ENCODE data around the gene PLA2G6.

Gene PLA2G6

GRCh38 chr22:38181453-38182200, at the start of gene PLA2G6:
PLA2G6 (minus strand) TSS chr22:38181830; CDS start chr22:38169426, 12,404 bp downstream.
- DNase-seq (ENCODE audit: low read depth) = peak; percentile 99
- H3K4me3 ChIP-seq (ENCODE audit: low read length) = peak within 1 kb of the TSS; percentile 71
- no peak for TF ChIP-seq CTCF (IDR thresholded peaks at IDR 0.05; ENCODE audit: insufficient read depth, low read depth, low read length, missing control alignments)

- no peak for TF ChIP-seq CTCF (IDR thresholded peaks at IDR 0.05; ENCODE audit: insufficient read depth, low read depth, low read length, missing control alignments)
- no peak overlapping the region for H3K4me3 ChIP-seq (ENCODE audit: low read length)
- DNase-seq (ENCODE audit: low read depth) = no peak
Observed at GRCh38 chr22:38230916-38231315, 49.3 kb upstream of the PLA2G6 start.

GRCh38 chr22:38230108-38230825, 48.6 kb upstream of the PLA2G6 start:
- TF ChIP-seq CTCF (IDR thresholded peaks at IDR 0.05; ENCODE audit: insufficient read depth, low read depth, low read length, missing control alignments) = peak; percentile 88
- peak; percentile 90 for DNase-seq (ENCODE audit: low read depth)
- no peak overlapping the region for H3K4me3 ChIP-seq (ENCODE audit: low read length)

GRCh38 chr22:38228873-38229740, 47.5 kb upstream of the PLA2G6 start:
- peak; percentile 87 for DNase-seq (ENCODE audit: low read depth)
- no peak for TF ChIP-seq CTCF (IDR thresholded peaks at IDR 0.05; ENCODE audit: insufficient read depth, low read depth, low read length, missing control alignments)
- H3K4me3 ChIP-seq (ENCODE audit: low read length) = no peak overlapping the region

GRCh38 chr22:38228326-38228872, 46.8 kb upstream of the PLA2G6 start:
- TF ChIP-seq CTCF (IDR thresholded peaks at IDR 0.05; ENCODE audit: insufficient read depth, low read depth, low read length, missing control alignments) = no peak
- no peak for DNase-seq (ENCODE audit: low read depth)

GRCh38 chr22:38226853-38227649, 45.4 kb upstream of the PLA2G6 start:
- H3K4me3 ChIP-seq (ENCODE audit: low read length) = no peak overlapping the region
- no peak for TF ChIP-seq CTCF (IDR thresholded peaks at IDR 0.05; ENCODE audit: insufficient read depth, low read depth, low read length, missing control alignments)
- DNase-seq (ENCODE audit: low read depth) = no peak

More at GRCh38 chr22:38228326-38228872, 46.8 kb upstream of the PLA2G6 start:
- H3K4me3 ChIP-seq (ENCODE audit: low read length) = no peak overlapping the region

All from epithelial cell of esophagus (primary cell).